Natural killer cell (primary cell): ENCODE data around the gene BTN1A1. TPM values are rescaled to one million over a fixed set of nuclear protein-coding genes. Genes with fewer than 3 reads are reported as not detected.

ENCODE experiments used
- ATAC-seq, 3 donors: fragments of 150-1000 bp in 2 of 3; fragments of 200-7000 bp in 1 of 3; cut with Tn5 transposase; 1 replicate in 1 of 3; 2 replicates in 2 of 3; pipeline ENCODE4 v1.10.0; 2021; ENCODE audit warnings: mild to moderate bottlenecking in 2 of 3, moderate library complexity in 2 of 3
- DNase-seq, 2 donors: peaks; one replicate each; pipeline versions ENCODE4 v3.0.0 to v3.0.0-alpha.2; 2013 to 2021; ENCODE audit warnings: mixed read lengths in 1 of 2
- H3K27ac ChIP-seq: one replicate; pipeline ENCODE4 v1.5.1; 2013; ENCODE audit warnings: mild to moderate bottlenecking, low read length
- H3K27me3 ChIP-seq: one replicate; pipeline ENCODE4 v1.6.1; 2013; ENCODE audit warnings: low read length; ENCODE audit not compliant: control insufficient read depth, insufficient read depth
- H3K36me3 ChIP-seq: one replicate; pipeline ENCODE4 v1.6.1; 2013; ENCODE audit warnings: low read length; ENCODE audit not compliant: control insufficient read depth, insufficient read depth
- H3K4me1 ChIP-seq: one replicate; pipeline ENCODE4 v1.6.1; 2013; ENCODE audit warnings: low read length; ENCODE audit not compliant: control insufficient read depth, insufficient read depth
- H3K4me3 ChIP-seq: one replicate; pipeline ENCODE4 v1.5.1; 2013; ENCODE audit warnings: low read length
- H3K9me3 ChIP-seq: one replicate; pipeline ENCODE4 v1.6.1; 2013; ENCODE audit warnings: low read length; ENCODE audit not compliant: control insufficient read depth, insufficient read depth
- H3K27ac Mint-ChIP-seq, 2 donors: one replicate each; pipeline ENCODE4 v1.8.0; 2022; ENCODE audit warnings: mild to moderate bottlenecking in 2 of 2, mixed read lengths in 2 of 2, moderate library complexity in 1 of 2
- H3K27me3 Mint-ChIP-seq, 2 donors: one replicate each; pipeline ENCODE4 v1.8.0; 2022; ENCODE audit warnings: low read depth in 2 of 2, mixed read lengths in 2 of 2
- H3K36me3 Mint-ChIP-seq: one replicate; pipeline ENCODE4 v1.8.0; 2022; ENCODE audit warnings: mixed read lengths
- H3K4me1 Mint-ChIP-seq, 2 donors: one replicate each; pipeline ENCODE4 v1.8.0; 2022; ENCODE audit warnings: mixed read lengths in 2 of 2
- H3K4me3 Mint-ChIP-seq: one replicate; pipeline ENCODE4 v1.8.0; 2022; ENCODE audit warnings: mild to moderate bottlenecking, moderate library complexity, mixed read lengths
- H3K9me3 Mint-ChIP-seq, 2 donors: one replicate each; pipeline ENCODE4 v1.8.0; 2022; ENCODE audit warnings: mixed read lengths in 2 of 2
- CTCF ChIP-seq: fragments of 200-600 bp; IDR thresholded peaks from one replicate; pipeline ENCODE4 v1.8.0; 2022; ENCODE audit warnings: antibody characterized with exemption
- WGBS: methylation state at CpG from one replicate; pipeline ENCODE4 v1.1.7; 2013; ENCODE audit warnings: missing lambda C conversion rate; ENCODE audit not compliant: insufficient coverage; 5-methylcytosine and 5-hydroxymethylcytosine counted together
- intact Hi-C: fragments of 100-400 bp; cut with micrococcal nuclease; formaldehyde crosslinking; loops from one replicate; pipeline ENCODE4 v1.14.2; 2022
- total RNA-seq, 4 donors: library from RNA; stranded (reverse); fragments of 120-200 nt in 1 of 4; gene quantifications; one replicate each; pipeline versions ENCODE4 v1.2.3 to v1.2.4, GENCODE V29; 2013 to 2022

Gene BTN1A1
- total RNA-seq: not detected
- 0.11 TPM for total RNA-seq (2013)

GRCh38 chr6:26500102-26500501 is at the start of gene BTN1A1:
Gene BTN1A1, plus strand, starts transcription at chr6:26500303. Its CDS starts 984 bp downstream, at chr6:26501287.
- peaks cover 11% of the 10 kb centered on the region in 2 donors for H3K4me1 Mint-ChIP-seq
- H3K36me3 Mint-ChIP-seq: no peaks in the 10 kb centered on the region
- no peak for TF ChIP-seq CTCF
- H3K9me3 Mint-ChIP-seq: no peaks in the 10 kb centered on the region
- H3K4me3 Mint-ChIP-seq: peak within 1 kb of the TSS; percentile 86
- no peaks in the 10 kb centered on the region for H3K9me3 ChIP-seq
- WGBS: 58% methylated on average over 2 of the region's 2 CpGs
- DNase-seq: no peak
- H3K4me1 ChIP-seq: peaks cover 13% of the 10 kb centered on the region
- H3K27ac Mint-ChIP-seq: no peak within 1 kb of the TSS
- intact Hi-C loops: no loop called here
- no peak within 1 kb of the TSS for H3K27ac ChIP-seq
- no peaks in the 10 kb centered on the region for H3K36me3 ChIP-seq
- ATAC-seq: no peak
- H3K4me3 ChIP-seq: no peak within 1 kb of the TSS
- peaks cover 33 to 44% of the 10 kb centered on the region in 2 donors for H3K27me3 Mint-ChIP-seq
- peaks cover 25% of the 10 kb centered on the region for H3K27me3 ChIP-seq

GRCh38 chr6:26452631-26453235 is 47.4 kb upstream of the BTN1A1 start:
- Histone ChIP-seq H3K4me3 (no peak overlapping the region), H3K27me3 (no peaks in the 10 kb centered on the region), H3K9me3 (no peaks in the 10 kb centered on the region), H3K27ac (no peak overlapping the region), H3K36me3 (peaks cover 41% of the 10 kb centered on the region), H3K4me1 (peaks cover 6% of the 10 kb centered on the region)
- no peak overlapping the region for H3K4me3 Mint-ChIP-seq
- peaks cover 31% of the 10 kb centered on the region for H3K36me3 Mint-ChIP-seq
- TF ChIP-seq CTCF: no peak
- H3K27me3 Mint-ChIP-seq: no peaks in the 10 kb centered on the region
- no peaks in the 10 kb centered on the region for H3K9me3 Mint-ChIP-seq
- DNase-seq (no peak), ATAC-seq (no peak)
- H3K27ac Mint-ChIP-seq: peak overlapping the region; percentile 59 to 62
- intact Hi-C loops: no loop called here
- peaks cover 13 to 21% of the 10 kb centered on the region in 2 donors for H3K4me1 Mint-ChIP-seq
- WGBS: no CpG with 5 or more reads among the region's 1 CpG

GRCh38 chr6:26454631-26455030 is 45.5 kb upstream of the BTN1A1 start:
- H3K4me3 Mint-ChIP-seq: no peak overlapping the region
- Histone ChIP-seq H3K4me1 (peaks cover 14% of the 10 kb centered on the region), H3K27ac (no peak overlapping the region), H3K27me3 (no peaks in the 10 kb centered on the region), H3K36me3 (peaks cover 25% of the 10 kb centered on the region), H3K9me3 (no peaks in the 10 kb centered on the region), H3K4me3 (no peak overlapping the region)
- peaks cover 26% of the 10 kb centered on the region for H3K36me3 Mint-ChIP-seq
- peaks cover 32 to 39% of the 10 kb centered on the region in 2 donors for H3K4me1 Mint-ChIP-seq
- no peaks in the 10 kb centered on the region for H3K27me3 Mint-ChIP-seq
- intact Hi-C loops: loop anchor here (5.0 kb wide), 1 partner anchor 72 kb away; the partner anchor contains the start of gene BTN2A2
- TF ChIP-seq CTCF: no peak
- no peaks in the 10 kb centered on the region for H3K9me3 Mint-ChIP-seq
- WGBS: 40% methylated on average over 1 of the region's 1 CpG
- no peak for ATAC-seq
- no peak for DNase-seq
- peak overlapping the region in 1 of 2 donors; percentile 62 for H3K27ac Mint-ChIP-seq
